NCI-H2227 treated with DMSO at 0.1 percent for 48 hours (cell line): ENCODE measurements around the gene SLC22A7.

Source experiments
- DNase-seq: peaks from one replicate; lab custom pipeline; 2025; lab: John Stamatoyannopoulos, UW

SLC22A7 gene

GRCh38 chr6:43267619-43268354, 30.3 kb upstream of the SLC22A7 start:
- no peak for DNase-seq

GRCh38 chr6:43268355-43268700, 29.7 kb upstream of the SLC22A7 start:
- no peak for DNase-seq

GRCh38 chr6:43268782-43269272, 29.2 kb upstream of the SLC22A7 start:
- no peak for DNase-seq

- no peak for DNase-seq
Observed at GRCh38 chr6:43269273-43270007, 28.6 kb upstream of the SLC22A7 start.

- no peak for DNase-seq
Observed at GRCh38 chr6:43271103-43271815, 26.8 kb upstream of the SLC22A7 start.

- no peak for DNase-seq
Observed at GRCh38 chr6:43271944-43272343, 26.1 kb upstream of the SLC22A7 start.

- DNase-seq, result no peak
Observed at GRCh38 chr6:43273707-43274106, 24.4 kb upstream of the SLC22A7 start.

- no peak for DNase-seq
Observed at GRCh38 chr6:43274127-43274915, 23.7 kb upstream of the SLC22A7 start.

GRCh38 chr6:43274916-43275597, 23.0 kb upstream of the SLC22A7 start:
- no peak for DNase-seq

GRCh38 chr6:43275801-43276576, 22.1 kb upstream of the SLC22A7 start:
- DNase-seq, result no peak

GRCh38 chr6:43276577-43277305, 21.3 kb upstream of the SLC22A7 start:
- DNase-seq, result no peak

GRCh38 chr6:43277306-43277642, 20.8 kb upstream of the SLC22A7 start:
- DNase-seq, result no peak

GRCh38 chr6:43277643-43278523, 20.2 kb upstream of the SLC22A7 start:
- DNase-seq, result no peak

- no peak for DNase-seq
Observed at GRCh38 chr6:43278524-43279078, 19.5 kb upstream of the SLC22A7 start.

- DNase-seq, result no peak
Observed at GRCh38 chr6:43280234-43280633, 17.8 kb upstream of the SLC22A7 start.

GRCh38 chr6:43282060-43282459, 16.0 kb upstream of the SLC22A7 start:
- no peak for DNase-seq

- DNase-seq, result no peak
Observed at GRCh38 chr6:43282636-43283513, 15.2 kb upstream of the SLC22A7 start.

- no peak for DNase-seq
Observed at GRCh38 chr6:43283514-43283901, 14.6 kb upstream of the SLC22A7 start.
